ENCODE measurements around the gene GINS3. TPM values are rescaled to one million over a fixed set of nuclear protein-coding genes. Genes with fewer than 3 reads are reported as not detected.

The GINS3 gene
- 2.6 and 4.7 TPM in 2 replicates for total RNA-seq

DNA sequence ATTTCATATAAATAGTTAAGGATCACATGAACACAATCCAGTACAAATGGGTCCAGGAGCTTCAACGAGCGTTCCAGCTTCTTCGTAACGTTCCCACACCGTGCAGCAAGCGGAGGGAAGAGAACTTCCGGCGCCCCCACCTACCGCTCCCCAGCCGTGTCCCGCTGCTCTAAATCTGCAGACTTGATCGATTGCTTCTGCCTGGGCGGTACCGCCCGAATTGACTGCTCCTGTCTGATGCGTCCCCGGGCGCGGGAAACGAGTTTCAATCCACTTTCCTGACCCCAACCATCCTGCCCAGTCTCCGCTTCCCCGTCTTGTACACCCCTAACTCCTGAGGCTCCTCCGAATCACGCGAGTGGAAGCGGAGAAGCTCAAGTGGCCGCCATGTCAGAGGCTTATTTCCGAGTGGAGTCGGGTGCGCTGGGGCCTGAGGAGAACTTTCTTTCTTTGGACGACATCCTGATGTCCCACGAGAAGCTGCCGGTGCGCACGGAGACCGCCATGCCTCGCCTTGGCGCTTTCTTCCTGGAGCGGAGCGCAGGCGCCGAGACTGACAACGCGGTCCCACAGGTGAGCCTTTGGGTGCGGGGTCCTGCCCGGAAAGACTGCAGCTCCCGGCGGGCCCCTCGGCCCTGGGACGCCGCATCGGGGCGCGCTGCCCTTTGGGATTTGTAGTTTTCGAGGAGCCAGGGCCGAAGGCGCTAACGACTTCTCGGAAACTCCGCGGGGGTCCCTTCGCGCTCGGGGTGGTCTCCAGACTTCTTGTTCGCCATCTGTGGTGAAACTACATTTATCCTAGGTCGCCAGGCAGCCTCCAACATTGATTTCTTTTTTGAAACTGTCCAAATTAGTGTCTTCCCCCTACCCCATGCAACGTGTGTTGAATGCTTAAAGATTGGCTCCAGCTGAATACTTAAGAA lies at the start of gene GINS3:
Gene GINS3 (plus strand): TSS at position 257 of the 923 bp plus-strand sequence. CDS start 131 bp downstream, at position 388.
- H3K4me3 ChIP-seq (ENCODE audit: low read depth, low read length) = peak within 1 kb of the TSS; percentile 99
- TF ChIP-seq, protein P1, sequence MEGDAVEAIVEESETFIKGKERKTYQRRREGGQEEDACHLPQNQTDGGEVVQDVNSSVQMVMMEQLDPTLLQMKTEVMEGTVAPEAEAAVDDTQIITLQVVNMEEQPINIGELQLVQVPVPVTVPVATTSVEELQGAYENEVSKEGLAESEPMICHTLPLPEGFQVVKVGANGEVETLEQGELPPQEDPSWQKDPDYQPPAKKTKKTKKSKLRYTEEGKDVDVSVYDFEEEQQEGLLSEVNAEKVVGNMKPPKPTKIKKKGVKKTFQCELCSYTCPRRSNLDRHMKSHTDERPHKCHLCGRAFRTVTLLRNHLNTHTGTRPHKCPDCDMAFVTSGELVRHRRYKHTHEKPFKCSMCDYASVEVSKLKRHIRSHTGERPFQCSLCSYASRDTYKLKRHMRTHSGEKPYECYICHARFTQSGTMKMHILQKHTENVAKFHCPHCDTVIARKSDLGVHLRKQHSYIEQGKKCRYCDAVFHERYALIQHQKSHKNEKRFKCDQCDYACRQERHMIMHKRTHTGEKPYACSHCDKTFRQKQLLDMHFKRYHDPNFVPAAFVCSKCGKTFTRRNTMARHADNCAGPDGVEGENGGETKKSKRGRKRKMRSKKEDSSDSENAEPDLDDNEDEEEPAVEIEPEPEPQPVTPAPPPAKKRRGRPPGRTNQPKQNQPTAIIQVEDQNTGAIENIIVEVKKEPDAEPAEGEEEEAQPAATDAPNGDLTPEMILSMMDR (IDR thresholded peaks at IDR 0.05; ENCODE audit: insufficient read depth, low read depth, low read length) = no peak
- DNase-seq (ENCODE audit: low read depth) = peak; percentile 90

DNA sequence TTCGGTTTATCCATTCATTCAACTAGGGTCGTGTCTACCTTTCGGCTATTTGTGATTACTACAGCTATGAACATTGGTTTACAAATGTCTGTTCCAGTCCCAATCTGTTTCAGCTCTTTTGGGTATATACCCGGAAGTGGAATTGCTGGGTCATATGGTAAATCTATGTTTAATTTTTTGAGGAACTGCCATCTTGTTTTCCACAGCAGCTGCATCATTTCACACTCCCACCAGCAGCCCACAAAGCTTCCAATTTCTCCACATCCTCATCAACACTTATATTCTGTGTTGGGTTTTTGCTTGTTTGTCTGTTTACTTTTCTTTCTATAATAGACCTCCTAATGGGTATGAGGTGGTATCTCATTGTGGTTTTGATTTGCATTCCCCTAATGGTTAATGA lies 48.7 kb upstream of the GINS3 start:
- TF ChIP-seq, protein P1 (IDR thresholded peaks at IDR 0.05; ENCODE audit: insufficient read depth, low read depth, low read length) = no peak
- DNase-seq (ENCODE audit: low read depth) = no peak
- no peak overlapping the region for H3K4me3 ChIP-seq (ENCODE audit: low read depth, low read length)

DNA sequence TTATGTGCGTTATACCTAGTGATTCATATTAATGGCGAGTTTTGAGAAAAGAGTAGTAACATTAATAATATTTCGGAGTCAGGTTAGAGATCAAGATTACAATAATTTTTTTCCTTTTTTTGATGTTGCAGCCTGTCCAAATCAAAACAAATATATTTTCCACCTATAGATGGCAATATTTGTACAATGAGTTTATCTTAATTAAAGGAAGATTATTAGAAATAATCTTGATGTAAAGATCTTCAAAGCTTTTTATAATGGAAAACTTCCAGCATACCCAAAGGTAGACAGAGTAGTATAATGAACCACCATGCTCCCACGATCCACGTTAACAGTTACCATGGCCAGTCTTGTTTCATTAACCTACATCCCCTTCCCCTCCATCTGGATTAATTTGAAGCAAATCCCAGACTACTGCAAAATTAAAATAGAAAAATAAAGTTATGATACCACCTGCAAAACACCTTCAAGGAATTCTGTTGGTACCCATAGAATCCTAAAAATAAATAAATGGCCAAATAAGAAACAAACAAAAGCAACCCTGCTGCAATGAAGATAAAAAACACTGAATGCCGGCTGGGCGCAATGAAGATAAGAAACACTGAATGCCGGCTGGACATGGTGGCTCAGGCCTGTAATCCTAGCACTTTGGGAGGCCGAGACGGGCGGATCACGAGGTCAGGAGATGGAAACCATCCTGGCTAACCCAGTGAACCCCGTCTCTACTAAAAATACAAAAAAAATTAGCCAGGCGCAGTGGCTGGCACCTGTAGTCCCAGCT lies 46.5 kb upstream of the GINS3 start:
- no peak for DNase-seq (ENCODE audit: low read depth)
- H3K4me3 ChIP-seq (ENCODE audit: low read depth, low read length) = no peak overlapping the region
- TF ChIP-seq, protein P1 (IDR thresholded peaks at IDR 0.05; ENCODE audit: insufficient read depth, low read depth, low read length) = no peak

DNA sequence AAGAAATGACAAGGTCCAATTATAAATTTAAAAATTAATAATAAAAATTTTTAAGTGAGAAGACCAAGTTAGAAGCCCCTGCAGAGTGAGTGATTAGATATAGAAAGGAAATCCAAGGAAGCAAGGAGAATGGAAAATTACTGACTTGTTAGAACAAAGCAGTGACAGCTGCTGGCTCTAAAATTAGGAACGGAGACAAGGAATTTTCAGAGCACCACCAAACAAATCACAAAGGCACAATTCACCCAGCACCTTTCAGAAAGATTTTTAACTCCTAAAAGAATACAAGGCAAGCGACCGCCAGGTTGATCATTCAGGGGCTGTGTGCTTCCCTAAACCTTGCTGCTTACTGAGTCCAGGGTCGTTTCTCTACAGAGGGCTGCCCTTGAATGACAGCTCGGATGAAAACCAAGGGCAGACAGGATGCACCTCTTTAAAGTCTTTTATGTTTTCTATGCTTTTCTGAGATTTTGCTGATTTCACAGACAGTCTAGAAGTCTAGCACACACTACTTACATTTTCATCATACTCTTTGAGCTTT lies 45.4 kb upstream of the GINS3 start:
- TF ChIP-seq, protein P1 (IDR thresholded peaks at IDR 0.05; ENCODE audit: insufficient read depth, low read depth, low read length) = no peak
- H3K4me3 ChIP-seq (ENCODE audit: low read depth, low read length) = no peak overlapping the region
- DNase-seq (ENCODE audit: low read depth) = no peak

DNA sequence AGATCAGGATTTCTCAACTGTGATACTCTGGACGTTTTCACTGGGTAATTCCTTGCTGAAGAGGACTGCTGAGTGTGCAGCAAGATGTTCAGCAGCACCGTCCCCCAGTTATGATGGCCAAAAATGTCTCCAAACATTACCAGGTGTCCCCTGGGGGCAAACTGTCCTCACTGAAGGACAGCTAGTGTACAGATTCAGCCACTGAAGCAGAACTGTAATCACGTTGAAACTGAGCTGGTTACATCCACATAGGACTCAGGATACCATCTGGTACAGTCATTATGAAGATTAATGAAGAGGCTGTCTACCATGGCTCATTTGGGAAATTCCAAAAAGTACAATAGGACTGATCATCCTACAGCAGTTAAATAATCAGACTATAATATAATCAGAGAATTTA lies 43.3 kb upstream of the GINS3 start:
- no peak overlapping the region for H3K4me3 ChIP-seq (ENCODE audit: low read depth, low read length)
- TF ChIP-seq, protein P1 (IDR thresholded peaks at IDR 0.05; ENCODE audit: insufficient read depth, low read depth, low read length) = no peak
- no peak for DNase-seq (ENCODE audit: low read depth)

DNA sequence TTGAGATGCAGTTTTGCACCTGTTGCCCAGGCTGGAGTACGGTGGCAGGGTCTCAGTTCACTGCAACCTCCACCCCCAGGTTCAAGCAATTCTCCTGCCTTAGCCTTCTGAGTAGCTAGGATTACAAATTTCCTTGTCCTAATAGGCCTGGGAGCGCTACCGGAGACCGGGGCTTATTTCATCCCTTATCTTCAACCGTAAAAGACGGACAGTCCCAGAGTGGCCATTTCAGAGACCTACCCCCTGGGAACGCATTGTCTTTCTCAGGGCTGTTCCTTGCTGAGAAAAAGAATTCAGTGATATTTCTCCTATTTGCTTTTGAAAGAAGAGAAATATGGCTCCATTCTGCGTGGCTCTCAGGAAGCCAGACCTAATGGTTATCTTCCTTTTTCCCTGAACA lies 39.6 kb upstream of the GINS3 start:
- no peak for DNase-seq (ENCODE audit: low read depth)
- H3K4me3 ChIP-seq (ENCODE audit: low read depth, low read length) = no peak overlapping the region
- TF ChIP-seq, protein P1 (IDR thresholded peaks at IDR 0.05; ENCODE audit: insufficient read depth, low read depth, low read length) = no peak

Measured in fibroblast of villous mesenchyme (primary cell).